Endometrial microvascular endothelial cells (primary cell): ENCODE measurements around the gene SPRY2. TPM values are rescaled to one million over a fixed set of nuclear protein-coding genes. Genes with fewer than 3 reads are reported as not detected.
"Not testable (repeated sequence)": the region's sequence is repeated elsewhere in the genome, so short reads cannot be mapped to it uniquely, and the experiment has no call there.

Experiments
- in situ Hi-C: cut with HindIII; loops from 2 replicates; pipeline ENCODE4 v1.10.0; 2017; ENCODE audit warnings: low sequenced_read_pairs, low pct_unique_long_range_greater_than_20kb; ENCODE audit errors: inconsistent ontology term
- total RNA-seq: library from RNA; depleted of rRNA; stranded (reverse); fragments of >200 nt; gene quantifications from one replicate; pipeline ENCODE4 v1.2.3, GENCODE V29; 2015; ENCODE audit errors: inconsistent ontology term

Gene SPRY2
- total RNA-seq, 1 donor from 2014 or later = 66.6 TPM

- in situ Hi-C loops = no loop called here
Measured at GRCh38 chr13:80359778-80360452, 19.0 kb upstream of the SPRY2 start.

GRCh38 chr13:80359414-80359777, 18.5 kb upstream of the SPRY2 start:
- in situ Hi-C loops = no loop called here

- in situ Hi-C loops = not testable (repeated sequence)
Measured at GRCh38 chr13:80355496-80356094, 14.7 kb upstream of the SPRY2 start.

GRCh38 chr13:80348750-80349149, 7.8 kb upstream of the SPRY2 start:
- in situ Hi-C loops = loop anchor here (10.0 kb wide), 1 partner anchor 414 kb away; no protein-coding TSS in a partner anchor

- in situ Hi-C loops = loop anchor here (10.0 kb wide), 1 partner anchor 414 kb away; no protein-coding TSS in a partner anchor
Measured at GRCh38 chr13:80348314-80348713, 7.4 kb upstream of the SPRY2 start.

- in situ Hi-C loops = loop anchor here (10.0 kb wide), 1 partner anchor 411 kb away; no protein-coding TSS in a partner anchor
Measured at GRCh38 chr13:80345771-80346510, 5.0 kb upstream of the SPRY2 start.

GRCh38 chr13:80344032-80344431, 3.1 kb upstream of the SPRY2 start:
- in situ Hi-C loops = loop anchor here (10.0 kb wide), 1 partner anchor 409 kb away; no protein-coding TSS in a partner anchor

- in situ Hi-C loops = loop anchor here (10.0 kb wide), 1 partner anchor 408 kb away; no protein-coding TSS in a partner anchor
Measured at GRCh38 chr13:80342471-80343371, 1.8 kb upstream of the SPRY2 start.

- in situ Hi-C loops = loop anchor here (10.0 kb wide), 1 partner anchor 407 kb away; no protein-coding TSS in a partner anchor
Measured at GRCh38 chr13:80341756-80342370, 937 bp upstream of the SPRY2 start.

GRCh38 chr13:80340651-80341100, 250 bp downstream of the SPRY2 start:
- in situ Hi-C loops = loop anchor here (10.0 kb wide), 1 partner anchor 406 kb away; no protein-coding TSS in a partner anchor

- in situ Hi-C loops = loop anchor here (10.0 kb wide), 1 partner anchor 405 kb away; no protein-coding TSS in a partner anchor
Measured at GRCh38 chr13:80339912-80340650, 845 bp downstream of the SPRY2 start.

- in situ Hi-C loops = no loop called here
Measured at GRCh38 chr13:80339563-80339911, 1.4 kb downstream of the SPRY2 start.

- in situ Hi-C loops = no loop called here
Measured at GRCh38 chr13:80338781-80339562, 2.0 kb downstream of the SPRY2 start.

GRCh38 chr13:80337288-80338081, 3.4 kb downstream of the SPRY2 start:
- in situ Hi-C loops = no loop called here

- in situ Hi-C loops = no loop called here
Measured at GRCh38 chr13:80336776-80337287, 4.1 kb downstream of the SPRY2 start.

- in situ Hi-C loops = no loop called here
Measured at GRCh38 chr13:80336370-80336769, 4.6 kb downstream of the SPRY2 start.
